Activated T-helper 2 cell treated with anti-CD3 and anti-CD28 coated beads, Interferon-gamma antibody, Interleukin-2, Interleukin-4, amounts not matched to agents 10 μg/mL and 5 μg/mL and 100 μg/mL, durations not matched to agents 14 hours and 24 hours and 36 hours (primary cell): ENCODE measurements around the gene UST. TPM values are rescaled to one million over a fixed set of nuclear protein-coding genes. Genes with fewer than 3 reads are reported as not detected.
"Not testable (repeated sequence)": the region's sequence is repeated elsewhere in the genome, so short reads cannot be mapped to it uniquely, and the experiment has no call there.

Source experiments
- DNase-seq: peaks from one replicate; pipeline ENCODE4 v3.0.0; 2021; ENCODE audit warnings: low spot score
- H3K27ac Mint-ChIP-seq: one replicate; pipeline ENCODE4 v1.8.0; 2021; ENCODE audit warnings: mixed read lengths
- H3K27me3 Mint-ChIP-seq: one replicate; pipeline ENCODE4 v1.8.0; 2021; ENCODE audit warnings: low read depth, mixed read lengths
- H3K36me3 Mint-ChIP-seq: one replicate; pipeline ENCODE4 v1.8.0; 2021; ENCODE audit warnings: low read depth, mixed read lengths
- H3K4me1 Mint-ChIP-seq: one replicate; pipeline ENCODE4 v1.8.0; 2021; ENCODE audit warnings: low read depth, mixed read lengths
- H3K4me3 Mint-ChIP-seq: one replicate; pipeline ENCODE4 v1.8.0; 2021; ENCODE audit warnings: low read depth, mild to moderate bottlenecking, moderate library complexity, mixed read lengths
- H3K9me3 Mint-ChIP-seq: one replicate; pipeline ENCODE4 v1.8.0; 2021; ENCODE audit warnings: mixed read lengths
- intact Hi-C: fragments of 100-400 bp; cut with micrococcal nuclease; formaldehyde crosslinking; loops from one replicate; pipeline ENCODE4 v1.15.1; 2023
- total RNA-seq: library from RNA; stranded (reverse); gene quantifications from 2 replicates; pipeline ENCODE4 v1.2.3, GENCODE V29; 2022

Gene UST
- total RNA-seq, 1 donor from 2014 or later: 1.3 TPM

DNA sequence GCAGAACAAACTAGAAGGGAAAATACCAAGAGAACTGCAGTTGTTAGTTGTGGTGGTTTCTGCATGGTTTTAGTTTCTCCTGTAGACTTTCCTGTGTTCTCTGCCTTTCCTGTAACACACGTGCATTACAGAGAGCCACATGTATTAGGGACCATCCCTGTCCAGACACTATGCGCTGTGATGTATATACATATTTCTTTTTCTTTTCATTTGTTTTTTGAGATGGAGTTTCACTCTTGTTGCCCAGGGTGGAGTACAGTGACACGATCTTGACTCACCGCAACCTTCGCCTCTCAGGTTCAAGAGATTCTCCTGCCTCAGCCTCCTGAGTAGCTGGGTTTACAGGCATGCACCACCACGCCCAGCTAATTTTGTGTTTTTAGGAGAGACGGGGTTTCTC is 292.2 kb downstream of the UST start:
- intact Hi-C loops, H3K27ac Mint-ChIP-seq, H3K27me3 Mint-ChIP-seq, DNase-seq, H3K4me3 Mint-ChIP-seq, H3K9me3 Mint-ChIP-seq, H3K36me3 Mint-ChIP-seq: not testable (repeated sequence)
- H3K4me1 Mint-ChIP-seq: peaks cover 41% of the 10 kb centered on the region

GRCh38 chr6:149041953-149042352 is 295.1 kb downstream of the UST start:
- Mint-ChIP-seq H3K9me3 (no peaks in the 10 kb centered on the region), H3K27ac (no peak overlapping the region), H3K36me3 (peaks cover 3% of the 10 kb centered on the region), H3K4me1 (peaks cover 46% of the 10 kb centered on the region), H3K27me3 (no peaks in the 10 kb centered on the region), H3K4me3 (no peak overlapping the region)
- DNase-seq: no peak
- intact Hi-C loops: no loop called here

- no peak for DNase-seq
- Mint-ChIP-seq H3K27ac (no peak overlapping the region), H3K9me3 (no peaks in the 10 kb centered on the region), H3K4me1 (peaks cover 48% of the 10 kb centered on the region), H3K36me3 (peaks cover 3% of the 10 kb centered on the region), H3K4me3 (no peak overlapping the region), H3K27me3 (no peaks in the 10 kb centered on the region)
- intact Hi-C loops: loop anchor here (2.0 kb wide), 1 partner anchor 33 kb away; no protein-coding TSS in a partner anchor
Observed at GRCh38 chr6:149043476-149044130, 296.8 kb downstream of the UST start.

DNA sequence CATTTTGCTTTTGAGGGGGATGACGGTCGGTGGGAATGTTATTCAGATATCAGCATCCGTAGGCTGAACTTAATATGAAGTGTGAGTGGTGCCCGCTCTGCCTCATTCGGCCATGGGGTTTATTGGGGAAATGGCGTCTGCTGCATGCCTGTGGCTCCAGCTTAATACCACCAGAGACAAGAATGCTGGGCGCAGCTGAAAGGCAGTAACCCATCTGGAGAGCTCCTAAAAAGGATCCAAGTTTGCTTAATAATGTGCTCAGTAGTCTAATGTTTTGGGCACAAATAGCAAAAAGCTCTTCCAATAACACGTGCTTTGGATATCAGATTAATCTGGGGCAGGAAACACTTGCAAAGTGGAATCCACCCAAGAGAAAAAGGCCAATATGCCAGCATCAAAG is 297.7 kb downstream of the UST start:
- H3K4me3 Mint-ChIP-seq: no peak overlapping the region
- peaks cover 50% of the 10 kb centered on the region for H3K4me1 Mint-ChIP-seq
- intact Hi-C loops: loop anchor here (2.0 kb wide), 1 partner anchor 32 kb away; no protein-coding TSS in a partner anchor
- H3K27ac Mint-ChIP-seq: no peak overlapping the region
- peaks cover 3% of the 10 kb centered on the region for H3K36me3 Mint-ChIP-seq
- no peaks in the 10 kb centered on the region for H3K27me3 Mint-ChIP-seq
- DNase-seq: no peak
- no peaks in the 10 kb centered on the region for H3K9me3 Mint-ChIP-seq

DNA sequence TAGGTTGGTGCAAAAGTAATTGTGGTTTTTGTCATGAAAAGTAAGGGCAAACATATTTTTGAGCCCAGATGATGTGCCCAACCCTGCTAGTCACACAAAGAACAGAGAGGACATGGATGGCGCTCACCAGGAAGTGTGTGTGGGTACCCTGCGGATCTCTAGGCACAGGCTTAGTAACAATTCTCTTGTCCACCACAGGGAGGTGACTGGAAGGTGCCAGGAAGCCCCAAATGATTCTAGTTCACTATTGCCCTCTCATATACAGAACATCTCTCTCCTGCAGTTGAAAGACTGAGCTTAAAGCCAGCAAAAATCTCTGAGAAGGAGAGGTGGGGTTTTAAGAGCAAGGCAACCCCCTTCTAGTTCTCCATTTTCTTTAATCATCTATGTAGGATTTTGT is 298.6 kb downstream of the UST start:
- Mint-ChIP-seq H3K4me1 (peaks cover 48% of the 10 kb centered on the region), H3K27ac (no peak overlapping the region), H3K4me3 (no peak overlapping the region), H3K9me3 (no peaks in the 10 kb centered on the region), H3K27me3 (no peaks in the 10 kb centered on the region), H3K36me3 (peaks cover 3% of the 10 kb centered on the region)
- DNase-seq: no peak
- intact Hi-C loops: loop anchor here (1.0 to 2.0 kb wide), 2 partner anchors 15 to 31 kb away; no protein-coding TSS in a partner anchor

DNA sequence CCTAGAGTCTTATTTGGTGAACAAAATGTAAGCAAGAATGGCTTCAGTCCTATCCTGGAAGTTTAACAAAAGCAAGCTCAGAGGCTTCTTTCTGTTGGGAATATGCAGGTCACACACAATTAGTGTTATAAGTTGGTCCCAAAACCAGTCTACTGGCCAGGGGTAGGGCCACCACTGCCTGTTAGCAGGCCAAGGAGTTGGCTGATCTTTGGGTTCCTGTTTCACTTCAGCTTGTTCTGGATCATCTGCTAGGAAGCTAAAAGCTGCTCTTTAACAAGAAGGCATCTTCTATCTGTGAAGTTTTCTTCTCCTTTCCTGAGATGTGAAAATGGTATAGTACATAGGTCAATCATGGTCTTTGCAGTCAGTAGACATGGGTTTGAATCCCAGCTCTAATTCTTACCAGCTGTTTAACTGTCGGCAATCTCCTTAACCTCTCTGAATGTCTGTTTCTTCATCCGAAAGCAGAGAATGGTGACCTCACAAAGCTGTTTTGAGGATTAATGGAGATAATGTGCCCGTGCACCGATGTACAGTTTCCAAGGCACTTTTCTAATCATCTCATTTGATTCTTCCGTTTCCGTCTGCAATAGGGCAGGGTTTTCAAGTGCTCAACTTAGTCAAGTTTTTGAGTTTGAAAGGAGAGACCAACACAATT is 299.5 kb downstream of the UST start:
- peaks cover 49% of the 10 kb centered on the region for H3K4me1 Mint-ChIP-seq

DNA sequence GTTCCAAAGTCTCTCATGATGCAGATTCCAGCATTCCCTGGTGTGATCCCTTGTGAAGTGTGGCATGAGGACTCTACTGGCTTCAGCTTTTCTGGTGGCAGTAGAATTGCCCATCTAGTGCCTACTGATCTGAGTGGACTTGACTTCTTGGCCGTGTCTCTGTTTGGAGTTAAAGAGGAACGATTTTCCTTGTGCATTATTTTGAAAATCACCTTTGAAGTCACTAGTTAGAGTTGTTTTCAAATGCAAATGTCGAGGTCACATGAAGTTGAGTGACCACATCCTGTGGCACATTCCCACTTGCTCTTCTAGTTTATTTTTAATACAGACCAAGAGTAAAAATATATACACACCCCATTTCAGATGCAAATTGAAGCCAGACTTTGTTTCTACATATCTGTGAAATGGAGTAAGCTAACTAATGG is 300.0 kb downstream of the UST start:
- Mint-ChIP-seq H3K36me3 (peaks cover 3% of the 10 kb centered on the region), H3K27ac (peak overlapping the region; percentile 80), H3K4me3 (peak overlapping the region; percentile 67), H3K27me3 (no peaks in the 10 kb centered on the region), H3K9me3 (no peaks in the 10 kb centered on the region), H3K4me1 (peaks cover 52% of the 10 kb centered on the region)
- DNase-seq: no peak
- intact Hi-C loops: no loop called here

More for the DNA sequence above, 299.5 kb downstream of the UST start:
- H3K9me3 Mint-ChIP-seq: no peaks in the 10 kb centered on the region
- peak overlapping the region; percentile 67 for H3K4me3 Mint-ChIP-seq
- H3K36me3 Mint-ChIP-seq: peaks cover 3% of the 10 kb centered on the region
- DNase-seq: no peak
- intact Hi-C loops: no loop called here
- H3K27ac Mint-ChIP-seq: peak overlapping the region; percentile 80
- no peaks in the 10 kb centered on the region for H3K27me3 Mint-ChIP-seq

- Mint-ChIP-seq H3K9me3 (peaks cover 4% of the 10 kb centered on the region), H3K27ac (no peak overlapping the region), H3K36me3 (peaks cover 8% of the 10 kb centered on the region), H3K4me3 (no peak overlapping the region), H3K4me1 (peaks cover 61% of the 10 kb centered on the region), H3K27me3 (no peaks in the 10 kb centered on the region)
- no peak for DNase-seq
- intact Hi-C loops: no loop called here
Observed at GRCh38 chr6:149049230-149049629, 302.4 kb downstream of the UST start.

DNA sequence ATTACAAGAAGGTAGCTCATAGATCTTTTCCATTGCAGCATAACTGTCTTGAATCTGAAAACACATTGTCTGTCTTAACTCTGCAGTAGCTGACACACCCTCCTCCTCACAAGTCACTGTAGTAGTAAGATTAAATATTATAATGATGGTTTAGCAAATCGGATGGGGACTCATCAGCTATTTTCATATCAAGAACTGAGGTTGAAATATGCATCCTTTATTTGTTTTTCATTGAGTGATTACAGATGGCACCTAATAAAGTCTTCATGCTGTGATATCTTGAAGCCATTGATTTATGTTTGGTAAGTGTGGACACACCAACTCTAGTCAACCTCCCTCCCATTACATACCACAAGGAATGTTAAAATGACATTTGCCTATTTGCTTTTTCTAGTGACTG is 303.3 kb downstream of the UST start:
- peaks cover 59% of the 10 kb centered on the region for H3K4me1 Mint-ChIP-seq

GRCh38 chr6:149052350-149053106 is 305.7 kb downstream of the UST start:
- H3K9me3 Mint-ChIP-seq: peaks cover 4% of the 10 kb centered on the region
- peaks cover 5% of the 10 kb centered on the region for H3K36me3 Mint-ChIP-seq
- intact Hi-C loops: no loop called here
- H3K4me3 Mint-ChIP-seq: no peak overlapping the region
- DNase-seq: no peak
- H3K27me3 Mint-ChIP-seq: no peaks in the 10 kb centered on the region
- no peak overlapping the region for H3K27ac Mint-ChIP-seq
- peaks cover 49% of the 10 kb centered on the region for H3K4me1 Mint-ChIP-seq

More for the DNA sequence above, 303.3 kb downstream of the UST start:
- peaks cover 8% of the 10 kb centered on the region for H3K36me3 Mint-ChIP-seq
- H3K27me3 Mint-ChIP-seq: no peaks in the 10 kb centered on the region
- peaks cover 4% of the 10 kb centered on the region for H3K9me3 Mint-ChIP-seq
- no peak for DNase-seq
- no peak overlapping the region for H3K27ac Mint-ChIP-seq
- no peak overlapping the region for H3K4me3 Mint-ChIP-seq
- intact Hi-C loops: no loop called here

DNA sequence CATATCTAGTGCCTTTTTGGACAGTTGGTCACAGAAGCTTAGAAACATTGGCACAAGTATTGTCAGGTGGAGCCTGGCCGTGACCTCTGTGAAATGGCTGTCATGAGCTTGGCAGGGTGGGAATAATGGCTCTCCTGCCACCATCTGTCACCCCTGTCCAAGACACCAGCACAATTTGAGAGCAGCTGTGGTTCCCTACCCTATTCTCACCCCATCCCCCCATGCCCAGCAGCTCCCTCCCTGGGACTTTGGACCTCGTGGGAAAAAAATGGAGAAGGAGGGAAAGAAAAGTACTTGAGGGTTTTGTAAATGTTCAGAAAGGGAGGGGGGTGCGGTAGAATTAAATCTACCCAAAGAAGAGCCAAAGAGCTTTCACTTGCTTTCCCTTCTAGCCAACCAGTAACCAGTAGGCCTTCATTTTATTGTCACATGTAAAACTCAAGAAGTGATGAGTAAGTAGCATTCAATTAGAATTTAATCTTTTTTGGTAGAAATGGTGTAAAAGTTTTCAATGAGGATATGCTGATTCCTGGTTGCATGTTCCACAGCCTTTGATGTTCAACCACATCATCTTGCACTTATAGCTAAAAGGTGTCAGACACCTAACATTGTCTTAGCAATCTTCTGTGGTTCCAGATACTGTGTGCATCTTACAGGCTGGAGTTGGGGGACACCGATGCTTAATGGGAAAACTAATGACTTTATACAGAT is 307.2 kb downstream of the UST start:
- DNase-seq: no peak
- H3K9me3 Mint-ChIP-seq: peaks cover 4% of the 10 kb centered on the region
- peaks cover 5% of the 10 kb centered on the region for H3K36me3 Mint-ChIP-seq
- H3K4me1 Mint-ChIP-seq: peaks cover 44% of the 10 kb centered on the region
- H3K27me3 Mint-ChIP-seq: no peaks in the 10 kb centered on the region
- H3K4me3 Mint-ChIP-seq: no peak overlapping the region
- no peak overlapping the region for H3K27ac Mint-ChIP-seq
- intact Hi-C loops: no loop called here

- no peak for DNase-seq
Observed at GRCh38 chr6:149054559-149055194, 307.8 kb downstream of the UST start.

More at GRCh38 chr6:149054559-149055194, 307.8 kb downstream of the UST start:
- Mint-ChIP-seq H3K4me1 (peaks cover 47% of the 10 kb centered on the region), H3K36me3 (peaks cover 5% of the 10 kb centered on the region), H3K27me3 (no peaks in the 10 kb centered on the region), H3K27ac (no peak overlapping the region), H3K4me3 (no peak overlapping the region), H3K9me3 (peaks cover 4% of the 10 kb centered on the region)
- intact Hi-C loops: no loop called here
